Fibroblast of mammary gland (primary cell): ENCODE results near the gene SUN1.

Experiments used
- DNase-seq: peaks from one replicate; pipeline ENCODE4 v3.0.0-alpha.2; 2010; ENCODE audit warnings: low read depth
- H3K4me3 ChIP-seq: 2 replicates; pipeline ENCODE4 v1.5.1; 2011; ENCODE audit warnings: low read depth, mild to moderate bottlenecking, low read length, moderate library complexity; ENCODE audit not compliant: control insufficient read depth
- CTCF ChIP-seq: conservative IDR thresholded peaks from 2 replicates; pipeline ENCODE4 v1.5.1; 2011; ENCODE audit warnings: low read depth, low read length, inconsistent platforms; ENCODE audit not compliant: control insufficient read depth, insufficient read depth

Gene SUN1

GRCh38 chr7:883055-884021 lies 51.1 kb downstream of the SUN1 start:
- no peak for TF ChIP-seq CTCF
- no peak for DNase-seq
- H3K4me3 ChIP-seq, result no peak overlapping the region

GRCh38 chr7:884191-885003 lies 52.1 kb downstream of the SUN1 start:
- H3K4me3 ChIP-seq, result no peak overlapping the region
- no peak for DNase-seq
- no peak for TF ChIP-seq CTCF

GRCh38 chr7:885261-885892 lies 53.1 kb downstream of the SUN1 start:
- no peak overlapping the region for H3K4me3 ChIP-seq
- no peak for TF ChIP-seq CTCF
- DNase-seq, result no peak

- H3K4me3 ChIP-seq, result no peak overlapping the region
- DNase-seq, result no peak
- no peak for TF ChIP-seq CTCF
Measured at GRCh38 chr7:885893-886625, 53.8 kb downstream of the SUN1 start.

GRCh38 chr7:886626-887487 lies 54.6 kb downstream of the SUN1 start:
- no peak for DNase-seq
- TF ChIP-seq CTCF, result no peak

More at GRCh38 chr7:886626-887487, 54.6 kb downstream of the SUN1 start:
- no peak overlapping the region for H3K4me3 ChIP-seq
